ENCODE measurements around the gene TTLL3. TPM values are rescaled to one million over a fixed set of nuclear protein-coding genes. Genes with fewer than 3 reads are reported as not detected.

Gene TTLL3
- polyA plus RNA-seq, 3 donors = 1.1 to 196 (median 1.8) TPM

DNA sequence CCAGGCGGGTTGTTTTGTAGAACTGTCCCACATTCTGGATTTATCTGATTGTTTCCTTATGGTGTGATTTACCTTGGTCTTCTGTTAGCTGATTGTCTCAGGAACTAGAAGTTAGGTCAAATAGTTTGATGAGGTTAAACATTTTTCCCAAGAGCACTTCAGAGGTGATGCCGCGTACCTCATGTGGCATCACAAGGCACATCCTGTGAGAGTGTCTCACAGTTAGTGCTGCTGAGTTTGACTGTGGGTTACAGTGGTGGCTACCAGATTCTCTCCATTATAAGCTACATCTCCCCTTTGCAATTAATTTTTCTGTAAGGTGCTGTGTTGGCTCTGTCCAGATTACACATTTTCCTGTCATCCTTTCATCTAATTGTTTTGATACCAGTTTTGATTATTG, 21.2 kb downstream of the TTLL3 start:
- no peaks in the 10 kb centered on the region for H3K27me3 ChIP-seq (ENCODE audit: control insufficient read depth in 2 of 2, insufficient read depth in 2 of 2, low read length in 2 of 2)
- H3K4me1 Mint-ChIP-seq = peaks cover 2% of the 10 kb centered on the region
- H3K4me2 ChIP-seq (replicated peaks; ENCODE audit: extremely low read depth, low read length, poor library complexity, severe bottlenecking) = no peak overlapping the region
- H2AFZ ChIP-seq (ENCODE audit: insufficient read depth, low read depth, low read length, poor library complexity, severe bottlenecking) = no peak overlapping the region
- H3K36me3 ChIP-seq (replicated peaks in 1 of 2; ENCODE audit: control insufficient read depth in 1 of 2, insufficient read depth in 2 of 2, low read length in 2 of 2) = peaks cover 47 to 78% of the 10 kb centered on the region in 2 donors
- H3K4me1 ChIP-seq (ENCODE audit: control insufficient read depth in 1 of 2, insufficient read depth in 2 of 2, low read length in 2 of 2) = no peaks in the 10 kb centered on the region
- no peak overlapping the region for H3K4me3 Mint-ChIP-seq
- H3K9me3 ChIP-seq (replicated peaks in 1 of 2; ENCODE audit: control insufficient read depth in 1 of 2, insufficient read depth in 1 of 2, low read length in 2 of 2) = no peaks in the 10 kb centered on the region
- WGBS (ENCODE audit: insufficient coverage) = 100% methylated on average over 1 of the region's 3 CpGs
- H3K4me3 ChIP-seq (replicated peaks in 1 of 3; ENCODE audit: low read depth in 2 of 3, low read length in 3 of 3) = no peak overlapping the region
- H3K27ac Mint-ChIP-seq = no peak overlapping the region
- no peak overlapping the region for H3K9ac ChIP-seq (ENCODE audit: insufficient read depth, low read length, poor library complexity, severe bottlenecking)
- H3K36me3 Mint-ChIP-seq = peaks cover 60 to 85% of the 10 kb centered on the region in 2 donors
- intact Hi-C loops (cut with micrococcal nuclease) = no loop called here
- no peak for DNase-seq
- no peaks in the 10 kb centered on the region for H3K9me3 Mint-ChIP-seq
- H3K79me2 ChIP-seq (ENCODE audit: insufficient read depth, low read length) = no peaks in the 10 kb centered on the region
- TF ChIP-seq CTCF (IDR thresholded peaks at IDR 0.05) = no peak
- H4K20me1 ChIP-seq (ENCODE audit: insufficient read depth, low read length) = no peaks in the 10 kb centered on the region
- peaks cover 0 to 2% (median 2%) of the 10 kb centered on the region in 3 donors for H3K27me3 Mint-ChIP-seq (ENCODE audit: low read depth in 3 of 3)
- H3K27ac ChIP-seq (ENCODE audit: low read depth in 1 of 2, low read length in 2 of 2) = no peak overlapping the region

- H3K36me3 ChIP-seq (replicated peaks in 1 of 2; ENCODE audit: control insufficient read depth in 1 of 2, insufficient read depth in 2 of 2, low read length in 2 of 2) = peaks cover 50 to 69% of the 10 kb centered on the region in 2 donors
- H3K4me3 Mint-ChIP-seq = no peak overlapping the region
- H3K4me3 ChIP-seq (replicated peaks in 1 of 3; ENCODE audit: low read depth in 2 of 3, low read length in 3 of 3) = no peak overlapping the region
- no peaks in the 10 kb centered on the region for H3K79me2 ChIP-seq (ENCODE audit: insufficient read depth, low read length)
- peaks cover 0 to 4% (median 2%) of the 10 kb centered on the region in 3 donors for H3K27me3 Mint-ChIP-seq (ENCODE audit: low read depth in 3 of 3)
- H3K4me1 ChIP-seq (ENCODE audit: control insufficient read depth in 1 of 2, insufficient read depth in 2 of 2, low read length in 2 of 2) = peaks cover 5% of the 10 kb centered on the region in 2 donors
- peaks cover 6% of the 10 kb centered on the region for H3K4me1 Mint-ChIP-seq
- H4K20me1 ChIP-seq (ENCODE audit: insufficient read depth, low read length) = no peaks in the 10 kb centered on the region
- peak overlapping the region in 1 of 7 donors; percentile 36 for H3K27ac Mint-ChIP-seq
- WGBS (ENCODE audit: insufficient coverage) = 100% methylated on average over 6 of the region's 9 CpGs
- TF ChIP-seq CTCF (IDR thresholded peaks at IDR 0.05) = no peak
- no peak for DNase-seq
- H3K9ac ChIP-seq (ENCODE audit: insufficient read depth, low read length, poor library complexity, severe bottlenecking) = no peak overlapping the region
- no peaks in the 10 kb centered on the region for H3K9me3 Mint-ChIP-seq
- no peak overlapping the region for H3K27ac ChIP-seq (ENCODE audit: low read depth in 1 of 2, low read length in 2 of 2)
- H3K27me3 ChIP-seq (ENCODE audit: control insufficient read depth in 2 of 2, insufficient read depth in 2 of 2, low read length in 2 of 2) = no peaks in the 10 kb centered on the region
- no peaks in the 10 kb centered on the region for H3K9me3 ChIP-seq (replicated peaks in 1 of 2; ENCODE audit: control insufficient read depth in 1 of 2, insufficient read depth in 1 of 2, low read length in 2 of 2)
- no peak overlapping the region for H2AFZ ChIP-seq (ENCODE audit: insufficient read depth, low read depth, low read length, poor library complexity, severe bottlenecking)
- peaks cover 58 to 77% of the 10 kb centered on the region in 2 donors for H3K36me3 Mint-ChIP-seq
- no peak overlapping the region for H3K4me2 ChIP-seq (replicated peaks; ENCODE audit: extremely low read depth, low read length, poor library complexity, severe bottlenecking)
- intact Hi-C loops (cut with micrococcal nuclease) = no loop called here
These were observed 23.0 kb downstream of the TTLL3 start for GRCh38 chr3:9833078-9833477.

Measured in CD14-positive monocyte (primary cell).